HCT116 (cell line): Measurements from ENCODE around the gene USP7. TPM values are rescaled to one million over a fixed set of nuclear protein-coding genes. Genes with fewer than 3 reads are reported as not detected.

ENCODE experiments used
- ATAC-seq: fragments of 200-7000 bp; cut with Tn5 transposase; 2 replicates; pipeline ENCODE4 v1.9.1; 2020; ENCODE audit warnings: mild to moderate bottlenecking, moderate library complexity
- BruUV-seq: library from RNA; stranded (reverse); fragments of 400-500 nt; replicated peaks from 2 replicates; lab custom pipeline; 2021; lab: Mats Ljungman, UMichigan
- CTCF ChIA-PET: fragments of 300-600 bp; sonication (Branson Sonifier 250); formaldehyde crosslinking; loops from one replicate; lab custom pipeline; 2021; ENCODE audit warnings: antibody characterized with exemption; lab: Charles Lee
- POLR2A ChIA-PET: fragments of 300-600, 350-600 bp; sonication (Branson Sonifier 250); formaldehyde crosslinking; loops from one replicate; lab custom pipeline; 2021; ENCODE audit warnings: antibody characterized with exemption; lab: Charles Lee
- RAD21 ChIA-PET, 2 experiments: fragments of 300-600 bp; sonication (Branson Sonifier 250); formaldehyde crosslinking; loops; one replicate each; lab custom pipeline; 2023; ENCODE audit warnings: low total read pairs in 2 of 2; ENCODE audit not compliant: uncharacterized antibody in 2 of 2, unreplicated experiment in 2 of 2, low non-redundant PET in 1 of 2; lab: Charles Lee
- DNase-seq: peaks from one replicate; pipeline ENCODE4 v3.0.0-alpha.2; 2010; ENCODE audit warnings: low read depth, low spot score
- H2AFZ ChIP-seq: fragments of 200-600 bp; shearing (Covaris generic), sonication (generic); 2 replicates; pipeline ENCODE4 v1.6.1; 2017; ENCODE audit warnings: low read depth, mixed run types, mixed read lengths, antibody characterized with exemption, low read length; ENCODE audit not compliant: poor library complexity, severe bottlenecking
- H3K27ac ChIP-seq: 2 replicates; pipeline ENCODE4 v1.5.1; 2012; ENCODE audit warnings: low read depth, low read length
- H3K27me3 ChIP-seq: fragments of 200-600 bp; sonication (generic); 2 replicates; pipeline ENCODE4 v1.6.1; 2016; ENCODE audit warnings: mixed run types, low read length, mixed read lengths; ENCODE audit not compliant: insufficient read depth
- H3K36me3 ChIP-seq, 2 experiments: fragments of 200-500 bp in 1 of 2; fragments of 200-600 bp in 1 of 2; sonication (Bioruptor generic) in 1 of 2; sonication (generic) in 1 of 2; 2 replicates each; pipeline versions ENCODE4 v1.5.1 to v1.6.1; 2014 to 2016; ENCODE audit warnings: low read length in 2 of 2, inconsistent platforms in 1 of 2, mixed read lengths in 1 of 2, mixed run types in 1 of 2; ENCODE audit not compliant: insufficient read depth in 2 of 2, control insufficient read depth in 1 of 2
- H3K4me1 ChIP-seq, 2 experiments: fragments of 200-600 bp in 1 of 2; sonication (generic) in 1 of 2; 2 replicates each; pipeline versions ENCODE4 v1.5.1 to v1.6.1; 2012 to 2017; ENCODE audit warnings: low read length in 2 of 2, inconsistent platforms in 1 of 2, mild to moderate bottlenecking in 1 of 2, mixed read lengths in 1 of 2, mixed run types in 1 of 2, moderate library complexity in 1 of 2; ENCODE audit not compliant: insufficient read depth in 2 of 2, control insufficient read depth in 1 of 2
- H3K4me2 ChIP-seq: fragments of 200-600 bp; sonication (generic); 2 replicates; pipeline ENCODE4 v1.6.1; 2017; ENCODE audit warnings: mixed run types, low read length, mixed read lengths
- H3K4me3 ChIP-seq, 2 experiments: fragments of 200-600 bp in 1 of 2; sonication (generic) in 1 of 2; replicated peaks in 1 of 2; 2 replicates each; pipeline ENCODE4 v1.5.1; 2011 to 2016; ENCODE audit warnings: low read length in 2 of 2, control low read depth in 1 of 2, low read depth in 1 of 2, mild to moderate bottlenecking in 1 of 2, mixed read lengths in 1 of 2, mixed run types in 1 of 2
- H3K79me2 ChIP-seq: fragments of 200-600 bp; sonication (generic); 2 replicates; pipeline ENCODE4 v1.6.1; 2017; ENCODE audit warnings: mild to moderate bottlenecking, mixed run types, low read length, moderate library complexity, mixed read lengths; ENCODE audit not compliant: insufficient read depth
- H3K9ac ChIP-seq: fragments of 200-600 bp; sonication (generic); 2 replicates; pipeline ENCODE4 v1.6.1; 2016; ENCODE audit warnings: low read length, mixed read lengths
- H3K9me2 ChIP-seq: fragments of 200-600 bp; sonication (generic), shearing (Covaris generic); 2 replicates; pipeline ENCODE4 v1.6.1; 2017; ENCODE audit warnings: mixed run types, mild to moderate bottlenecking, moderate library complexity; ENCODE audit not compliant: insufficient read depth
- H3K9me3 ChIP-seq, 2 experiments: fragments of 200-500 bp in 1 of 2; fragments of 200-600 bp in 1 of 2; sonication (Bioruptor generic) in 1 of 2; sonication (generic) in 1 of 2; 2 replicates each; pipeline ENCODE4 v1.6.1; 2014 to 2017; ENCODE audit warnings: low read length in 2 of 2, mixed read lengths in 2 of 2, inconsistent platforms in 1 of 2, low read depth in 1 of 2, mild to moderate bottlenecking in 1 of 2, mixed run types in 1 of 2, moderate library complexity in 1 of 2; ENCODE audit not compliant: control insufficient read depth in 1 of 2, insufficient read depth in 1 of 2
- H4K20me1 ChIP-seq: fragments of 200-600 bp; sonication (generic), shearing (Covaris generic); 2 replicates; pipeline ENCODE4 v1.6.1; 2017; ENCODE audit warnings: mixed run types, mild to moderate bottlenecking, moderate library complexity; ENCODE audit not compliant: insufficient read depth
- CBX3 ChIP-seq: IDR thresholded peaks from 2 replicates; pipeline ENCODE4 v1.6.1; 2012; ENCODE audit warnings: low read depth
- CEBPB ChIP-seq: IDR thresholded peaks from 2 replicates; pipeline ENCODE4 v1.6.1; 2012; ENCODE audit warnings: low read depth
- EZH2 ChIP-seq: fragments of 200-600 bp; sonication (generic); IDR thresholded peaks from 2 replicates; pipeline ENCODE4 v1.6.1; 2017; ENCODE audit warnings: antibody characterized with exemption, mixed run types
- EZH2phosphoT487 ChIP-seq: fragments of 200-600 bp; IDR thresholded peaks from 2 replicates; pipeline ENCODE4 v1.6.1; 2018; ENCODE audit warnings: antibody characterized with exemption, borderline replicate concordance
- JUND ChIP-seq: IDR thresholded peaks from 2 replicates; pipeline ENCODE4 v1.6.1; 2012
- MAX ChIP-seq: IDR thresholded peaks from 2 replicates; pipeline ENCODE4 v1.6.1; 2012
- POLR2A ChIP-seq: IDR thresholded peaks from 2 replicates; pipeline ENCODE4 v1.7.0; 2011; ENCODE audit warnings: borderline replicate concordance; ENCODE audit not compliant: insufficient read depth, insufficient read length; ENCODE audit errors: extremely low read depth
- POLR2AphosphoS5 ChIP-seq: IDR thresholded peaks from 2 replicates; pipeline ENCODE4 v1.6.1; 2011; ENCODE audit warnings: mild to moderate bottlenecking, low read depth, low read length, moderate library complexity
- RAD21 ChIP-seq: IDR thresholded peaks from 2 replicates; pipeline ENCODE4 v1.6.1; 2012; ENCODE audit warnings: low read depth, mild to moderate bottlenecking
- SIN3A ChIP-seq: IDR thresholded peaks from 2 replicates; pipeline ENCODE4 v1.6.1; 2012; ENCODE audit warnings: low read depth
- SP1 ChIP-seq: IDR thresholded peaks from 2 replicates; pipeline ENCODE4 v1.6.1; 2012; ENCODE audit warnings: low read depth
- SRF ChIP-seq: IDR thresholded peaks from 2 replicates; pipeline ENCODE4 v1.6.1; 2012; ENCODE audit warnings: low read depth
- YY1 ChIP-seq: IDR thresholded peaks from 2 replicates; pipeline ENCODE4 v1.6.1; 2011; ENCODE audit warnings: low read length, low read depth, moderate library complexity, mild to moderate bottlenecking; ENCODE audit not compliant: insufficient replicate concordance; ENCODE audit errors: extremely low read depth
- ZBTB33 ChIP-seq: IDR thresholded peaks from 2 replicates; pipeline ENCODE4 v1.6.1; 2011; ENCODE audit warnings: mild to moderate bottlenecking, low read length, moderate library complexity; ENCODE audit not compliant: insufficient replicate concordance; ENCODE audit errors: extremely low read depth
- ZFX ChIP-seq: fragments of 450-650 bp; IDR thresholded peaks from 2 replicates; pipeline ENCODE4 v1.6.1; 2017
- ZNF274 ChIP-seq: fragments of 200-500 bp; sonication (Bioruptor generic); IDR thresholded peaks from 2 replicates; pipeline ENCODE4 v1.6.1; 2014; ENCODE audit warnings: mild to moderate bottlenecking, low read depth, low read length, inconsistent platforms
- intact Hi-C: fragments of 100-400 bp; cut with micrococcal nuclease; formaldehyde crosslinking; loops from 2 replicates; pipeline ENCODE4 v1.10.0; 2022
- total RNA-seq: library from RNA; stranded (reverse); gene quantifications from one replicate; pipeline ENCODE4 v1.2.1, GENCODE V29; 2021; ENCODE audit not compliant: unreplicated experiment

Gene USP7
- total RNA-seq, 1 experiment from 2014 or later, result 154 TPM

- Histone ChIP-seq H3K4me2 (peak overlapping the region; percentile 98), H4K20me1 (no peaks in the 10 kb centered on the region; the same call in 1 of the 2 replicates), H3K27ac (peak overlapping the region; percentile 90), H3K4me1 (peaks cover 57 to 74% of the 10 kb centered on the region in 2 experiments), H3K9me2 (no peaks in the 10 kb centered on the region), H2AFZ (no peak overlapping the region), H3K36me3 (no peaks in the 10 kb centered on the region), H3K79me2 (peaks cover 53% of the 10 kb centered on the region), H3K27me3 (no peaks in the 10 kb centered on the region), H3K9ac (peak overlapping the region; percentile 90)
- ChIA-PET CTCF (interaction anchor here (4.0 kb wide), 1 partner anchor 12 kb away, joined by 38 read pairs; the partner anchor contains the start of gene LITAFD), POLR2A (interaction anchor here (1.2 to 1.5 kb wide), 5 partner anchors 8 to 17 kb away, joined by 3 to 8 read pairs (median 4); partner anchors contain the start of gene LITAFD), RAD21 (interaction anchor here in 1 of 2 experiments (0.6 kb wide), 1 partner anchor 207 kb away, joined by 3 read pairs; no protein-coding TSS in a partner anchor)
- BruUV-seq, result TSS peak; percentile 68
- no peak for ATAC-seq
- intact Hi-C loops, result no loop called here
- no peak for DNase-seq
- TF ChIP-seq SIN3A (no peak), ZFX (no peak), POLR2AphosphoS5 (no peak), MAX (no peak), ZNF274 (no peak), POLR2A (no peak), CEBPB (no peak), RAD21 (no peak), YY1 (no peak), EZH2 (no peak), JUND (no peak), EZH2phosphoT487 (no peak), ZBTB33 (no peak), SRF (no peak), SP1 (no peak), CBX3 (no peak)
- TF ChIP-seq, all 23 proteins: peak for 0
- no peaks in the 10 kb centered on the region for H3K9me3 ChIP-seq
- H3K4me3 ChIP-seq, result peak overlapping the region; percentile 86 to 93
These were observed 95.7 kb downstream of the USP7 start for GRCh38 chr16:8867932-8868415.
